OCI-LY1 (cell line): Measurements from ENCODE around the gene URB2.

ENCODE experiments used
- H2AFZ ChIP-seq: fragments of 200-600 bp; sonication (generic), shearing (Covaris generic); 2 replicates; pipeline ENCODE4 v1.6.0; 2014; ENCODE audit warnings: antibody characterized with exemption, mild to moderate bottlenecking, low read length
- H3F3A ChIP-seq: fragments of 200-600 bp; sonication (generic), shearing (Covaris generic); 2 replicates; pipeline ENCODE4 v1.6.0; 2014; ENCODE audit warnings: mild to moderate bottlenecking, antibody characterized with exemption, low read length, moderate library complexity; ENCODE audit not compliant: insufficient read depth
- H3K27ac ChIP-seq: fragments of 200-600 bp; sonication (generic); 2 replicates; pipeline ENCODE4 v1.5.1; 2014; ENCODE audit warnings: low read length, mixed run types, mild to moderate bottlenecking, low read depth; ENCODE audit not compliant: poor library complexity, severe bottlenecking
- H3K27me3 ChIP-seq: fragments of 200-600 bp; sonication (generic); 2 replicates; pipeline ENCODE4 v1.6.0; 2014; ENCODE audit warnings: antibody characterized with exemption, mild to moderate bottlenecking, low read length, moderate library complexity; ENCODE audit not compliant: insufficient read depth
- H3K36me3 ChIP-seq: fragments of 200-600 bp; sonication (generic); 2 replicates; pipeline ENCODE4 v1.6.1; 2014; ENCODE audit warnings: mild to moderate bottlenecking, antibody characterized with exemption, low read length, moderate library complexity, mixed read lengths; ENCODE audit not compliant: insufficient read depth
- H3K4me1 ChIP-seq: fragments of 200-600 bp; sonication (generic); 2 replicates; pipeline ENCODE4 v1.5.1; 2014; ENCODE audit warnings: mild to moderate bottlenecking, low read length, moderate library complexity; ENCODE audit not compliant: insufficient read depth, severe bottlenecking
- H3K4me2 ChIP-seq: fragments of 200-600 bp; sonication (generic), shearing (Covaris generic); 2 replicates; pipeline ENCODE4 v1.6.1; 2014; ENCODE audit warnings: low read length
- H3K4me3 ChIP-seq: fragments of 200-600 bp; sonication (generic); 2 replicates; pipeline ENCODE4 v1.5.1; 2014; ENCODE audit warnings: low read length, low read depth, mild to moderate bottlenecking, mixed read lengths; ENCODE audit not compliant: poor library complexity, severe bottlenecking
- H3K79me2 ChIP-seq: fragments of 200-600 bp; shearing (Covaris generic); 2 replicates; pipeline ENCODE4 v1.6.1; 2016; ENCODE audit warnings: mixed run types, low read length, mixed read lengths; ENCODE audit not compliant: insufficient read depth
- H3K9ac ChIP-seq: fragments of 200-600 bp; sonication (generic), shearing (Covaris generic); 2 replicates; pipeline ENCODE4 v1.6.1; 2014; ENCODE audit warnings: mild to moderate bottlenecking, low read length, mixed read lengths
- H3K9me2 ChIP-seq: fragments of 200-600 bp; sonication (generic), shearing (Covaris generic); 2 replicates; pipeline ENCODE4 v1.6.1; 2014; ENCODE audit warnings: low read depth, mild to moderate bottlenecking, low read length, mixed read lengths
- H3K9me3 ChIP-seq: fragments of 200-600 bp; shearing (Covaris generic); 2 replicates; pipeline ENCODE4 v1.6.1; 2014; ENCODE audit warnings: low read length, mixed read lengths
- H4K20me1 ChIP-seq: fragments of 200-600 bp; sonication (generic), shearing (Covaris generic); 2 replicates; pipeline ENCODE4 v1.6.0; 2016; ENCODE audit warnings: mild to moderate bottlenecking, low read length; ENCODE audit not compliant: insufficient read depth
- EZH2 ChIP-seq: fragments of 200-600 bp; sonication (generic), shearing (Covaris generic); IDR thresholded peaks from 2 replicates; pipeline ENCODE4 v1.8.0; 2017; ENCODE audit warnings: borderline replicate concordance, mixed run types, mild to moderate bottlenecking, antibody characterized with exemption, low read length, moderate library complexity, mixed read lengths
- TF ChIP-seq, protein P1 (sequence below): fragments of 200-600 bp; sonication (generic), shearing (Covaris generic); IDR thresholded peaks from 2 replicates; pipeline ENCODE4 v1.5.1; 2017; ENCODE audit warnings: mild to moderate bottlenecking, antibody characterized with exemption, low read length, moderate library complexity, mixed read lengths

The URB2 gene

GRCh38 chr1:229672246-229672645, 46.2 kb downstream of the URB2 start:
- Histone ChIP-seq H3K9ac (no peak overlapping the region), H3K4me2 (no peak overlapping the region), H3K9me3 (no peaks in the 10 kb centered on the region), H2AFZ (no peak overlapping the region), H3K27me3 (no peaks in the 10 kb centered on the region), H3K4me1 (peaks cover 3% of the 10 kb centered on the region), H3K36me3 (peaks cover 7% of the 10 kb centered on the region; the same call in 1 of the 2 replicates), H3K9me2 (no peaks in the 10 kb centered on the region), H4K20me1 (no peaks in the 10 kb centered on the region), H3F3A (no peaks in the 10 kb centered on the region), H3K4me3 (no peak overlapping the region), H3K27ac (no peak overlapping the region), H3K79me2 (no peaks in the 10 kb centered on the region)
- TF ChIP-seq, protein P1, sequence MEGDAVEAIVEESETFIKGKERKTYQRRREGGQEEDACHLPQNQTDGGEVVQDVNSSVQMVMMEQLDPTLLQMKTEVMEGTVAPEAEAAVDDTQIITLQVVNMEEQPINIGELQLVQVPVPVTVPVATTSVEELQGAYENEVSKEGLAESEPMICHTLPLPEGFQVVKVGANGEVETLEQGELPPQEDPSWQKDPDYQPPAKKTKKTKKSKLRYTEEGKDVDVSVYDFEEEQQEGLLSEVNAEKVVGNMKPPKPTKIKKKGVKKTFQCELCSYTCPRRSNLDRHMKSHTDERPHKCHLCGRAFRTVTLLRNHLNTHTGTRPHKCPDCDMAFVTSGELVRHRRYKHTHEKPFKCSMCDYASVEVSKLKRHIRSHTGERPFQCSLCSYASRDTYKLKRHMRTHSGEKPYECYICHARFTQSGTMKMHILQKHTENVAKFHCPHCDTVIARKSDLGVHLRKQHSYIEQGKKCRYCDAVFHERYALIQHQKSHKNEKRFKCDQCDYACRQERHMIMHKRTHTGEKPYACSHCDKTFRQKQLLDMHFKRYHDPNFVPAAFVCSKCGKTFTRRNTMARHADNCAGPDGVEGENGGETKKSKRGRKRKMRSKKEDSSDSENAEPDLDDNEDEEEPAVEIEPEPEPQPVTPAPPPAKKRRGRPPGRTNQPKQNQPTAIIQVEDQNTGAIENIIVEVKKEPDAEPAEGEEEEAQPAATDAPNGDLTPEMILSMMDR = no peak
- TF ChIP-seq EZH2 = no peak

GRCh38 chr1:229674042-229674441, 48.0 kb downstream of the URB2 start:
- no peak overlapping the region for H3K4me3 ChIP-seq
- no peak overlapping the region for H2AFZ ChIP-seq
- no peaks in the 10 kb centered on the region for H3F3A ChIP-seq
- H3K4me1 ChIP-seq = no peaks in the 10 kb centered on the region
- H3K9ac ChIP-seq = no peak overlapping the region
- H3K4me2 ChIP-seq = no peak overlapping the region
- H3K27me3 ChIP-seq = no peaks in the 10 kb centered on the region
- peaks cover 2% of the 10 kb centered on the region; the same call in 1 of the 2 replicates for H3K36me3 ChIP-seq
- no peaks in the 10 kb centered on the region for H3K9me2 ChIP-seq
- H4K20me1 ChIP-seq = no peaks in the 10 kb centered on the region
- TF ChIP-seq EZH2 = no peak
- TF ChIP-seq, protein P1 = no peak
- H3K27ac ChIP-seq = no peak overlapping the region
- H3K9me3 ChIP-seq = no peaks in the 10 kb centered on the region
- H3K79me2 ChIP-seq = no peaks in the 10 kb centered on the region

DNA sequence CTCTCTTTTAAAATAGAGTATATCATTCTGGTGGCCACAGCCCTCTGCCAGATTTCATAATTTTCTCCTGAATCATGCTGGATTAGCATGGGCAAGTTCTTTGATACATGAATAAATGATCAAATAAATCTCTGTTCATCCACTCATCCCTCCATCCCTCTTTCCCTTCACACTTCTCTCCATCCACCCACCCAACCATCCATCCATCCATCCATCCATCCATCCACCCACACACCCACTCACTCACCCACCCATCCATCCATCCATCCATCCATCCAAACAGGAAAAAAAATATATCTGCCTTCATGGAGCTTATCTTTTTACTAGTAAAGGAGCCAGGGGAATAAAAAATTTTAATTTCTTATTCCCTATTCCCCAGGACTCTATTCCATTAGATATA, 49.3 kb downstream of the URB2 start:
- H3K36me3 ChIP-seq = no peaks in the 10 kb centered on the region
- H4K20me1 ChIP-seq = no peaks in the 10 kb centered on the region
- H3K79me2 ChIP-seq = no peaks in the 10 kb centered on the region
- no peaks in the 10 kb centered on the region for H3F3A ChIP-seq
- TF ChIP-seq, protein P1 = no peak
- TF ChIP-seq EZH2 = no peak
- H3K4me1 ChIP-seq = no peaks in the 10 kb centered on the region
- H3K9me2 ChIP-seq = no peaks in the 10 kb centered on the region
- H3K27me3 ChIP-seq = no peaks in the 10 kb centered on the region
- H3K4me3 ChIP-seq = no peak overlapping the region
- H2AFZ ChIP-seq = no peak overlapping the region
- H3K4me2 ChIP-seq = no peak overlapping the region
- H3K9ac ChIP-seq = no peak overlapping the region
- H3K9me3 ChIP-seq = no peaks in the 10 kb centered on the region
- no peak overlapping the region for H3K27ac ChIP-seq
